Keratinocyte (primary cell): ENCODE data around the gene CFAP92. TPM values are rescaled to one million over a fixed set of nuclear protein-coding genes. Genes with fewer than 3 reads are reported as not detected.

ENCODE experiments used
- DNase-seq: peaks from one replicate; pipeline ENCODE4 v3.0.0-alpha.2; 2011; ENCODE audit warnings: low read depth, missing footprints, low spot score
- FAIRE-seq: peaks from 2 replicates; lab custom pipeline; 2011; peaks lifted over from hg19 to GRCh38; lab: Jason Lieb, UNC
- H2AFZ ChIP-seq: 2 replicates; pipeline ENCODE4 v1.6.0; 2012; ENCODE audit warnings: low read length, control low read depth, inconsistent platforms; ENCODE audit not compliant: control insufficient read depth
- H3K27ac ChIP-seq: 2 replicates; pipeline ENCODE4 v1.5.1; 2011; ENCODE audit warnings: low read length; ENCODE audit not compliant: control insufficient read depth, insufficient read depth
- H3K27me3 ChIP-seq: 3 replicates; pipeline ENCODE4 v1.6.0; 2011; ENCODE audit warnings: low read length; ENCODE audit not compliant: control insufficient read depth, insufficient read depth; ENCODE audit errors: extremely low read depth
- H3K36me3 ChIP-seq, 2 experiments: 2 replicates in 1 of 2; 3 replicates in 1 of 2; pipeline ENCODE4 v1.5.1; 2011; ENCODE audit warnings: low read length in 2 of 2, mild to moderate bottlenecking in 1 of 2; ENCODE audit not compliant: control insufficient read depth in 2 of 2, insufficient read depth in 2 of 2; ENCODE audit errors: extremely low read depth in 1 of 2
- H3K4me1 ChIP-seq: 3 replicates; pipeline ENCODE4 v1.5.1; 2011; ENCODE audit warnings: low read length; ENCODE audit not compliant: control insufficient read depth, insufficient read depth; ENCODE audit errors: extremely low read depth
- H3K4me2 ChIP-seq: 3 replicates; pipeline ENCODE4 v1.6.0; 2011; ENCODE audit warnings: low read depth, low read length; ENCODE audit not compliant: control insufficient read depth, insufficient read depth; ENCODE audit errors: extremely low read depth
- H3K4me3 ChIP-seq, 3 experiments: fragments of 200-600 bp in 1 of 3; sonication (generic) in 1 of 3; 2 replicates in 2 of 3; 3 replicates in 1 of 3; pipeline ENCODE4 v1.5.1; 2011 to 2016; ENCODE audit warnings: low read length in 3 of 3, mild to moderate bottlenecking in 3 of 3, control low read depth in 2 of 3, inconsistent platforms in 1 of 3, low read depth in 1 of 3, mixed read lengths in 1 of 3, mixed run types in 1 of 3, moderate library complexity in 1 of 3; ENCODE audit not compliant: control insufficient read depth in 2 of 3, insufficient read depth in 2 of 3; ENCODE audit errors: extremely low read depth in 1 of 3
- H3K79me2 ChIP-seq: 2 replicates; pipeline ENCODE4 v1.6.0; 2012; ENCODE audit warnings: low read length; ENCODE audit not compliant: control insufficient read depth, insufficient read depth
- H3K9ac ChIP-seq: 3 replicates; pipeline ENCODE4 v1.6.0; 2011; ENCODE audit warnings: low read length; ENCODE audit not compliant: control insufficient read depth, insufficient read depth; ENCODE audit errors: extremely low read depth
- H3K9me1 ChIP-seq: 3 replicates; pipeline ENCODE4 v1.6.0; 2011; ENCODE audit warnings: low read length; ENCODE audit not compliant: control insufficient read depth, insufficient read depth; ENCODE audit errors: extremely low read depth
- H3K9me3 ChIP-seq: 2 replicates; pipeline ENCODE4 v1.5.1; 2012; ENCODE audit warnings: low read depth, low read length; ENCODE audit not compliant: control insufficient read depth
- H4K20me1 ChIP-seq: 3 replicates; pipeline ENCODE4 v1.6.0; 2011; ENCODE audit warnings: low read length; ENCODE audit not compliant: control insufficient read depth, insufficient read depth; ENCODE audit errors: extremely low read depth
- CTCF ChIP-seq, 3 experiments: IDR thresholded peaks in 1 of 3; conservative IDR thresholded peaks in 1 of 3; optimal IDR thresholded peaks in 1 of 3; 2 replicates in 2 of 3; 3 replicates in 1 of 3; pipeline versions ENCODE3 to v1.5.1; 2011; ENCODE audit warnings: low read length in 3 of 3, mild to moderate bottlenecking in 3 of 3, moderate library complexity in 2 of 3, control low read depth in 1 of 3, inconsistent platforms in 1 of 3; ENCODE audit not compliant: insufficient read depth in 2 of 3; ENCODE audit errors: extremely low read depth in 1 of 3
- EZH2 ChIP-seq: IDR thresholded peaks from one replicate; pipeline ENCODE4 v1.6.1; 2012; ENCODE audit warnings: inconsistent platforms, mild to moderate bottlenecking, low read length, moderate library complexity
- dilution Hi-C: fragments of 300-500 bp; cut with MboI; formaldehyde crosslinking; loops from one replicate; pipeline ENCODE4 v1.7.0; 2020; ENCODE audit warnings: low sequenced_read_pairs; ENCODE audit not compliant: extremely low pct_ligation_motif_present
- polyA plus RNA-seq, 5 experiments: library from polyadenylated mRNA; depleted of rRNA in 3 of 5; stranded (reverse) in 3 of 5; stranded (forward) in 1 of 5; unstranded in 1 of 5; fragments of >200 nt; gene quantifications; 1 replicate in 1 of 5; 2 replicates in 3 of 5; 3 replicates in 1 of 5; pipeline versions ENCODE4 v1.2.1 to v1.2.3, GENCODE V29; 2011 to 2012; ENCODE audit warnings: missing spikeins in 2 of 5, low read depth in 1 of 5, low replicate concordance in 1 of 5

CFAP92 gene
- polyA plus RNA-seq, 1 donor (not counting 4 experiments of a cell fraction or from before 2014, with no cell fraction given), result 0.26 TPM

- Histone ChIP-seq H2AFZ (peak overlapping the region; percentile 93), H3K79me2 (peaks cover 60% of the 10 kb centered on the region), H3K4me3 (peak overlapping the region; percentile 72 to 99 (median 89)), H3K4me1 (peaks cover 25% of the 10 kb centered on the region), H3K27me3 (no peaks in the 10 kb centered on the region), H3K9me3 (no peaks in the 10 kb centered on the region), H3K9ac (peak overlapping the region; percentile 100), H3K36me3 (peaks cover 4 to 15% of the 10 kb centered on the region in 2 experiments), H3K27ac (peak overlapping the region; percentile 99), H3K9me1 (peaks cover 6% of the 10 kb centered on the region), H4K20me1 (peaks cover 3% of the 10 kb centered on the region), H3K4me2 (peak overlapping the region; percentile 91)
- FAIRE-seq, result no peak
- dilution Hi-C loops, result no loop called here
- no peak for DNase-seq
- TF ChIP-seq EZH2 (no peak), CTCF (optimal IDR thresholded peaks at IDR 0.05 in 1 of 3, IDR thresholded peaks at IDR 0.05 in 1 of 3, conservative IDR thresholded peaks at IDR 0.05 in 1 of 3; ENCODE audit: extremely low read depth in 1 of 3, insufficient read depth in 2 of 3, low read length in 3 of 3) (no peak)
Measured at GRCh38 chr3:128879991-128880390, 113.9 kb downstream of the CFAP92 start.

GRCh38 chr3:128879125-128879969, 114.5 kb downstream of the CFAP92 start, which contains the start of gene ACAD9:
Gene ACAD9 (plus strand): TSS chr3:128879620. CDS start chr3:128879692, 72 bp downstream.
- peak; percentile 73 for FAIRE-seq
- peaks cover 25% of the 10 kb centered on the region for H3K4me1 ChIP-seq

More at GRCh38 chr3:128879125-128879969, 114.5 kb downstream of the CFAP92 start, which contains the start of gene ACAD9:
- Histone ChIP-seq H3K9me3 (no peaks in the 10 kb centered on the region), H3K4me3 (peak within 1 kb of the TSS; percentile 72 to 99 (median 89)), H3K79me2 (peaks cover 58% of the 10 kb centered on the region), H2AFZ (peak within 1 kb of the TSS; percentile 93), H3K9me1 (peaks cover 6% of the 10 kb centered on the region), H3K27ac (peak within 1 kb of the TSS; percentile 99), H3K27me3 (no peaks in the 10 kb centered on the region), H3K9ac (peak within 1 kb of the TSS; percentile 100), H3K36me3 (peaks cover 3 to 15% of the 10 kb centered on the region in 2 experiments), H3K4me2 (peak within 1 kb of the TSS; percentile 95), H4K20me1 (peaks cover 3% of the 10 kb centered on the region)
- no peak for TF ChIP-seq CTCF (optimal IDR thresholded peaks at IDR 0.05 in 1 of 3, IDR thresholded peaks at IDR 0.05 in 1 of 3, conservative IDR thresholded peaks at IDR 0.05 in 1 of 3; ENCODE audit: extremely low read depth in 1 of 3, insufficient read depth in 2 of 3, low read length in 3 of 3)
- no peak for TF ChIP-seq EZH2
- dilution Hi-C loops, result no loop called here
- DNase-seq, result peak; percentile 93
